ENCODE measurements around the gene ST8SIA5. TPM values are rescaled to one million over a fixed set of nuclear protein-coding genes. Genes with fewer than 3 reads are reported as not detected.

The ST8SIA5 gene
- total RNA-seq, 1 experiment from 2014 or later = not detected

- Mint-ChIP-seq H3K27me3 (ENCODE audit: insufficient read depth, unreplicated experiment) (peaks cover 11% of the 10 kb centered on the region), H3K4me3 (ENCODE audit: unreplicated experiment) (no peak overlapping the region), H3K9me3 (ENCODE audit: unreplicated experiment) (no peaks in the 10 kb centered on the region), H3K4me1 (ENCODE audit: insufficient read depth, unreplicated experiment) (peaks cover 6% of the 10 kb centered on the region), H3K27ac (ENCODE audit: low read depth, unreplicated experiment) (no peak overlapping the region), H3K36me3 (ENCODE audit: insufficient read depth, unreplicated experiment) (no peaks in the 10 kb centered on the region)
- intact Hi-C loops (cut with micrococcal nuclease) = no loop called here
- no peak for TF ChIP-seq CTCF (IDR thresholded peaks at IDR 0.05; ENCODE audit: unreplicated experiment)
- ChIA-PET POLR2A (no interaction called here), CTCF (no interaction called here)
- BruUV-seq (replicated peaks) = no TSS peak
- no peak for DNase-seq (ENCODE audit: unreplicated experiment)
Observed at GRCh38 chr18:46711444-46711863, 45.4 kb downstream of the ST8SIA5 start.

GRCh38 chr18:46706968-46707367 is 49.9 kb downstream of the ST8SIA5 start:
- no peaks in the 10 kb centered on the region for H3K27me3 Mint-ChIP-seq (ENCODE audit: insufficient read depth, unreplicated experiment)
- no peak overlapping the region for H3K4me3 Mint-ChIP-seq (ENCODE audit: unreplicated experiment)
- no peaks in the 10 kb centered on the region for H3K9me3 Mint-ChIP-seq (ENCODE audit: unreplicated experiment)
- H3K27ac Mint-ChIP-seq (ENCODE audit: low read depth, unreplicated experiment) = no peak overlapping the region
- no peaks in the 10 kb centered on the region for H3K36me3 Mint-ChIP-seq (ENCODE audit: insufficient read depth, unreplicated experiment)
- peak; percentile 27 for DNase-seq (ENCODE audit: unreplicated experiment)
- no peak for TF ChIP-seq CTCF (IDR thresholded peaks at IDR 0.05; ENCODE audit: unreplicated experiment)
- intact Hi-C loops (cut with micrococcal nuclease) = no loop called here
- ChIA-PET POLR2A (interaction anchor here (0.6 kb wide), 1 partner anchor 266 kb away, joined by 3 read pairs; no protein-coding TSS in a partner anchor), CTCF (interaction anchor here (1.0 kb wide), 1 partner anchor 100 kb away, joined by 3 read pairs; no protein-coding TSS in a partner anchor)
- H3K4me1 Mint-ChIP-seq (ENCODE audit: insufficient read depth, unreplicated experiment) = peaks cover 6% of the 10 kb centered on the region
- no TSS peak for BruUV-seq (replicated peaks)

GRCh38 chr18:46705521-46705920 is 51.3 kb downstream of the ST8SIA5 start:
- intact Hi-C loops (cut with micrococcal nuclease) = no loop called here
- DNase-seq (ENCODE audit: unreplicated experiment) = no peak
- Mint-ChIP-seq H3K27me3 (ENCODE audit: insufficient read depth, unreplicated experiment) (no peaks in the 10 kb centered on the region), H3K9me3 (ENCODE audit: unreplicated experiment) (no peaks in the 10 kb centered on the region), H3K36me3 (ENCODE audit: insufficient read depth, unreplicated experiment) (no peaks in the 10 kb centered on the region), H3K4me1 (ENCODE audit: insufficient read depth, unreplicated experiment) (peaks cover 6% of the 10 kb centered on the region), H3K27ac (ENCODE audit: low read depth, unreplicated experiment) (no peak overlapping the region), H3K4me3 (ENCODE audit: unreplicated experiment) (no peak overlapping the region)
- BruUV-seq (replicated peaks) = no TSS peak
- CTCF ChIA-PET = no interaction called here
- POLR2A ChIA-PET = no interaction called here
- TF ChIP-seq CTCF (IDR thresholded peaks at IDR 0.05; ENCODE audit: unreplicated experiment) = no peak

GRCh38 chr18:46704816-46705215 is 52.0 kb downstream of the ST8SIA5 start:
- Mint-ChIP-seq H3K9me3 (ENCODE audit: unreplicated experiment) (no peaks in the 10 kb centered on the region), H3K4me3 (ENCODE audit: unreplicated experiment) (no peak overlapping the region), H3K27ac (ENCODE audit: low read depth, unreplicated experiment) (no peak overlapping the region), H3K27me3 (ENCODE audit: insufficient read depth, unreplicated experiment) (no peaks in the 10 kb centered on the region), H3K4me1 (ENCODE audit: insufficient read depth, unreplicated experiment) (peaks cover 6% of the 10 kb centered on the region), H3K36me3 (ENCODE audit: insufficient read depth, unreplicated experiment) (no peaks in the 10 kb centered on the region)
- intact Hi-C loops (cut with micrococcal nuclease) = no loop called here
- ChIA-PET POLR2A (interaction anchor here (0.6 kb wide), 1 partner anchor 882 kb away, joined by 3 read pairs; no protein-coding TSS in a partner anchor), CTCF (no interaction called here)
- BruUV-seq (replicated peaks) = no TSS peak
- no peak for TF ChIP-seq CTCF (IDR thresholded peaks at IDR 0.05; ENCODE audit: unreplicated experiment)
- no peak for DNase-seq (ENCODE audit: unreplicated experiment)

Data from MCF 10A (cell line).